ENCODE results near the gene PABPC1L.

GRCh38 chr20:44966030-44966961 is 56.4 kb downstream of the PABPC1L start, which contains the start of gene STK4:
- TF ChIP-seq POLR2A (IDR thresholded peaks at IDR 0.05), result peak; percentile 83 to 91
- TF ChIP-seq, protein P1, sequence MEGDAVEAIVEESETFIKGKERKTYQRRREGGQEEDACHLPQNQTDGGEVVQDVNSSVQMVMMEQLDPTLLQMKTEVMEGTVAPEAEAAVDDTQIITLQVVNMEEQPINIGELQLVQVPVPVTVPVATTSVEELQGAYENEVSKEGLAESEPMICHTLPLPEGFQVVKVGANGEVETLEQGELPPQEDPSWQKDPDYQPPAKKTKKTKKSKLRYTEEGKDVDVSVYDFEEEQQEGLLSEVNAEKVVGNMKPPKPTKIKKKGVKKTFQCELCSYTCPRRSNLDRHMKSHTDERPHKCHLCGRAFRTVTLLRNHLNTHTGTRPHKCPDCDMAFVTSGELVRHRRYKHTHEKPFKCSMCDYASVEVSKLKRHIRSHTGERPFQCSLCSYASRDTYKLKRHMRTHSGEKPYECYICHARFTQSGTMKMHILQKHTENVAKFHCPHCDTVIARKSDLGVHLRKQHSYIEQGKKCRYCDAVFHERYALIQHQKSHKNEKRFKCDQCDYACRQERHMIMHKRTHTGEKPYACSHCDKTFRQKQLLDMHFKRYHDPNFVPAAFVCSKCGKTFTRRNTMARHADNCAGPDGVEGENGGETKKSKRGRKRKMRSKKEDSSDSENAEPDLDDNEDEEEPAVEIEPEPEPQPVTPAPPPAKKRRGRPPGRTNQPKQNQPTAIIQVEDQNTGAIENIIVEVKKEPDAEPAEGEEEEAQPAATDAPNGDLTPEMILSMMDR (IDR thresholded peaks at IDR 0.05), result peak; percentile 15 to 47 (median 42)

Data from sigmoid colon (tissue), 3 donors.